GM21723 (cell line): ENCODE results near the gene HSPB7.
A peak's percentile ranks its signal among the peaks of the same experiment; 100 is the strongest.
"Not testable (repeated sequence)": the region's sequence is repeated elsewhere in the genome, so short reads cannot be mapped to it uniquely, and the experiment has no call there.

Experiments used
- ATAC-seq: cut with Tn5 transposase; IDR thresholded peaks from one replicate; pipeline ENCODE4 v1.9.1; 2021; ENCODE audit warnings: mild to moderate bottlenecking, moderate library complexity; ENCODE audit not compliant: unreplicated experiment

Gene HSPB7

GRCh38 chr1:16017461-16018303, at the start of gene HSPB7:
Gene HSPB7, minus strand, starts transcription at chr1:16018043. Its CDS starts 80 bp downstream, at chr1:16017963.
- ATAC-seq = no peak

GRCh38 chr1:16067127-16067768, 49.4 kb upstream of the HSPB7 start:
- ATAC-seq = no peak

DNA sequence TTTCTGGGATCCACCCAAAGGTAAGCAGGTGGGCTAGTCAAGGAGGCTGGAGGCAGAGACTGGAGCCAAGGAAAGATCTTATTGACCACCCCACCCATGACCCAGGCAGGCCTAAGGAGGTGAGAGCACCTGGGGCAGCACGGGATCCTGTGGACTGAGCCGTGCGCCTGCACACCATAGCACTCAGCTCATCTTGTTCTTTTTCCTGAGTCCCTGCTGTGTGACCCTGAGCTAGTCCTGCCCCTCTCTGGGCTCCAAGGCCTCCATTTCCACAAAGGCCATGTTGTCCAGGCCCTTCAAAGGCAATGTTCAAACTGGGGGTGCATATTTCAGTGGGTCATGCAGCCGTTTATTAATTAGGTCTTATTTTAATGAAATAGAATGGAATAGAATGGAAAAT, 48.4 kb upstream of the HSPB7 start:
- ATAC-seq = no peak

GRCh38 chr1:16065269-16065576, 47.4 kb upstream of the HSPB7 start:
- ATAC-seq = no peak

- no peak for ATAC-seq
These were observed 46.9 kb upstream of the HSPB7 start for GRCh38 chr1:16064536-16065268.

DNA sequence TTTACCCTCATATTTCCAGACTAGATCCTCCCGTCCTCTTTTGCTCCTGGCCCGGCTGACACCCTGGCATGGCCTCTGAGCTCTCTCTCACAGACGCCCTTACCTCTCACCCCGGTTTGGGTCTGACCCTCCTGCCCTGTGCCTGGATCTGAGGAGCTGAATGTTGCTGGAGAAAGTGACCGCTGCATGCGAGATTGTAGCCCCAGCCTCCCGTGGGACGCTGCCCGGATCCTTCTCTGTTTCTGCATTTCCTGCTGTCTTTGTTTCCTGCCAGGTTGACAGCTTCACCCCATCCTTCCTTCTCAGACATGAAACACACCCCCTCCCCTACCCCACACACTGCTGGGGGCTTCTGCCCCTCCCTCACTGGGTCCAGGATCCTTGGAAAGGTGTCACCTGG, 46.1 kb upstream of the HSPB7 start:
- no peak for ATAC-seq

DNA sequence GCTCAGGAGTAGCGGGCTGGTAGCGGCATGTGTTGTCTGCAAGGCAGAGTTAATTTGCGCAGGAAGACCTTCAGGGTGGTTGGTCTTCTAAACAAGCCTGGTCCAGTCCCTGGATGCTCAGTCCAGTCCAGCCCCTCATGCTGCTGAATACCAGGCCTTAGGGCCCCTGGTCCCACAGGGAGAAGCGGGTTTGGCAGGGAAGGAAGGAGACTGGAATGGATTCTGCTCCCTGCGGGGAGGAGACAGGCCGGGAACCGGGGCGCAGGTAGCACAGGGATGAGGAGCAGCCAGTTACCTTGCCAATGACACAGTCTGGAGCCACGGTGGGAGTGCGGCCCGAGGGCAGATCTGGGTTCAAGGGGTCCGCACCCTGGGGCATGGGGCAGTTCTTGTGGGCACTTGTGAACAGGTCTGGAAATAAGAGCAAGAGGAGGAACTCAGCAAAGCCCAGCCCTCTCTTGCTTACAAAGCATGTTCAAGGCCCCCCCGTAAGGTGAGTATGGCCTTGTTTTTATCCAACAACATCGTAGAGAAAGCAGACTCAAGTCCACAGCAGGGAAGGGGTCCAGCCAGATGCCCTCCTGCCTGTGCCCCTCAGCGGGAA, 45.5 kb upstream of the HSPB7 start:
- no peak for ATAC-seq

- not testable (repeated sequence) for ATAC-seq
These were observed 44.8 kb upstream of the HSPB7 start for GRCh38 chr1:16062687-16063075.

DNA sequence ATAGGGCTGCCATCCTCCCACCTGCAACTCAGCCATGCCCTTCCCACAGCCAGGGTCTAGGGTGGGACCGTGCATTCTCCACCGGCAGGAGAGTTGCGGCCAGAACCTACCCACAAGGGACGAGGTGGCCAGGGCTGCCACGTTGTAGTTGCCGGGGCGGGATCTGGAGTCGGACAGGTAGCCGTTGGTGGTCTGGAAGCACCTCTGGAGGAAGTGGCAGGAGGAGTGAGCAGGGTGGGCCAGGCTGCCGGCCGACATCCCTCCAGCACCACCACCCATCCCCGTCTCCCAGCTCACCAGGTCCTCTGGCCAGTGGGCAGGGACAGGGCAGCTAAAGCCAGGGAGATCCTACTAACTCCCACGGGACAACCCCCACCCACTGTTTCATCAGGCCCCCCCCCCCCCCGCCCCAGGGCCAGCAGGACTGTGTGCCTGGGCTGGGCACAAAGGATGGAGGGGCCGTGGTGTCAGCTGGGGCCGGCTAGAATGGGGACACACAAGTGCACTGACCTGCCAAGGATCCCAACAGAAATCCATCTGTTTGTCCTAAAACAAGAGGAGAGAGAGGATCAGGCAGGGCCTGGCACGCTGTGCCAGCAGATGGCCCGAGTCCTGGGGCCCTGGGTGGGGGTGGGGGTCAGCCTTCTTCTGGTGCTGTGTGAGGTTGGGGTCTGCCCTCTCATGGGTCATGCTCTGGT, 44.3 kb upstream of the HSPB7 start:
- ATAC-seq = not testable (repeated sequence)

DNA sequence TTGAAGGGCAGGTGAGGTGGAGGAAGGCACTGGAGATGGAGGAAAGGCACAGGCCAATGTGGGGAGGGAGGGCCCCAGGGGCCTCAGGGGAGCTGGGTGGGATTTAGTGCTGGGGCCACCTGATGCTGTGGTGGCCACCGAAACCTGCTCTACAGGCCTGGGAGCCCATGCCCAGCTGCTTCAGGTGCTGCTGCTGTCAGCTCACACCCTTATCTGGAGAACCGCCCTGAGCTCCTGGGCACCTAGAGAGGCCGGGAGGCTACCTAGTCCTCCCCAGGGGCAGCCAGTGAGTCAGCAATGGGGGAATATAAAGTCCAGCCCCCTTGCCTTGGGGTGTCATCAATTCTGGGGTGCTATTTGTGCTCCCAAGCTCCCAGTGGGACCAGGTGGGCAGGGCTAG, 43.4 kb upstream of the HSPB7 start:
- no peak for ATAC-seq

DNA sequence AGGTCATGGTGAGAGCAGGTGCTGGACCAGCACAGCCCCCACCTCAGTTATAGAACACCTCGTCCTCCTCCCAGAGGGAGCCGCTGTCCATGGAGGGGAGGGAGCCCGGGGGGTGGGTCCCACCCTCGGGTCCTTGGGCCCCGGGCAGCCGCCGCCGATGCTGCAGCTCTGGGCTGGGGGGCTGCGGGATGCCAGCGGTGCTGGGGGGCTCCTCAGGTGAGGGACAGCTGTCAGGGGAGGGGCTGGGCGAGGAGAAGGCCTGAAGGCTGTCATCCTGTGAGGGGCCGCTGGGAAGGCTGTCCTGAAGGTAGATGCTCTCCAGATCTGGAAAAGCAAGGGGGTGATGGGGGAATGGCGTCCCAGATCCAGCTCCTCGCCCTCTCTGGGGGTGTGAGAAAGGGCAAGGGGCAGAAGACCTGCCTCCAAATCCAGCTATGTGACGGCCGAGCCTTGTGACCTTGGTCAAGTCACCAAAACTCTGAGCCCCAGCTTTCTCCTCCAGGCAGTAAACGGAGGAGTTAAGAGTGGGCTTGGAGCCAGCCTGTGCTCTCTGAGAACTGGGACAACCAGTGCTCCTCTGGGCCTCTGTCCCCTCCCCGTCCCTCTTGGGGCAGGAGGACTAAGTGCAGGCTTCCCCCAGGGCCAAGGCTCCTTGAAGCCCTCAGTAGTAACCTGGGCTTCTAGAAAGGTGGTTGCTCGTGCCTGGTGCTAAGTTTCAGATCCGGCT, 40.7 kb upstream of the HSPB7 start:
- not testable (repeated sequence) for ATAC-seq

- ATAC-seq = not testable (repeated sequence)
These were observed 39.6 kb upstream of the HSPB7 start for GRCh38 chr1:16057314-16057915.

DNA sequence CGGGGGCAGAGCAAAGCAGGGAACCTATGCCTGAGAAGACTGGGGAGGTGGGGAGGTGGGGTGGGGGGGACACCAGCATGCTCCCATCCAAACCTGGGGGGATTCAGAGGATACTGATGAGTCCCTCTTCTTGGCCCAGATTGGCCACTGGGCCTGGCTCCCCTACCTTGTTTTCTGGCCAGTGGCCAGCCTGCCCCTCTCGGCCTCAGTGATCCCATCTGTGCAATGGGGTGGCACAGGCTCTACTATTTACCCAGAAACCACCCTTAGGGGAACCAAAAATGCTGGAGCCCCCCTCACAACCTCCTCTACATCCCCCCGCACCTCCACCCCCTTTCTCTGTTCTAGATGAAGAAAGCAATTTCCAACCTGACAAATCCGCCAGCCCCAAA, 38.7 kb upstream of the HSPB7 start:
- not testable (repeated sequence) for ATAC-seq

- peak; percentile 62 for ATAC-seq
These were observed 38.0 kb upstream of the HSPB7 start for GRCh38 chr1:16055613-16056520.

- no peak for ATAC-seq
These were observed 37.0 kb upstream of the HSPB7 start for GRCh38 chr1:16054598-16055540.

DNA sequence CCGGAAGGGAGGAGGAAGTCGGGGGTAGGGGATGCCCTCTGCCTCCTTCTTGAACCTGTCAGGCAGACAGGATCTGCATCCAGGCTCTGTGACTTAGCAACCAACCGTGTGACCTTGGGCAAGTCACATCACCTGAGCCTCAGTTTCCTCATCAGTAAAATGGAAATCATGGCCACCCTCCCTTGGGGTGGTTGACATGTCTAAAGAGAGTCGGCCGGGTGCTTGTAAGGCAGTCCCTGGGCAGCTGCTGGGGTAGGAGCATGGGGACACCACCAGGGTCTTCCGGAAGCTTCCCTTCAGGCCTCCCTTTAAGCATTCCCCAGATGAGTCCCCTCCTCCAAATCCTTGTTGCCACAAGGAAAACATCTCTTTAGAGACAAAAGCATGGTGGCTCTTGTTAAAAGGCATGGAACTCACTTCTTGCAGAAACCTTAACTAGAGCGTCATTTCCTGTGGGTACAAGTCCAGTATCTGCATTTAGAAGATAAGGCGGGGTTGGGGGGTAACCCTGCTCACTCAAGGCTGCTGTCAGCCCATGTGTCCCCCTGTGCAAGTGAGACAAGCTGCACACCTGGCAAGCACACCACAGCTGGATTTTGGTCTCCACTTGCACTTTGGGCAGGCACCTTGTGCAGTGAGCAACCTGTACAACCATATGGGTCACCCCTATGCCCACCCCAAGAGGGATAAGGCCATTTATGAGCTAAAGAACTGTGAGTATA, 36.1 kb upstream of the HSPB7 start:
- no peak for ATAC-seq

- not testable (repeated sequence) for ATAC-seq
These were observed 34.1 kb upstream of the HSPB7 start for GRCh38 chr1:16051949-16052348.
